Colonic mucosa (tissue), 4 donors: ENCODE data around the gene IAPP. TPM values are rescaled to one million over a fixed set of nuclear protein-coding genes. Genes with fewer than 3 reads are reported as not detected.

Source experiments
- DNase-seq: peaks from one replicate; pipeline ENCODE4 v3.0.0-alpha.2; 2020
- H3K27ac ChIP-seq: fragments of 200-600 bp; one replicate; pipeline ENCODE4 v1.8.0; 2021
- H3K27me3 ChIP-seq: fragments of 200-600 bp; one replicate; pipeline ENCODE4 v1.8.0; 2021
- H3K36me3 ChIP-seq: fragments of 200-600 bp; one replicate; pipeline ENCODE4 v1.8.0; 2021
- H3K4me1 ChIP-seq: fragments of 200-600 bp; one replicate; pipeline ENCODE4 v1.8.0; 2021; ENCODE audit warnings: mild to moderate bottlenecking
- H3K4me3 ChIP-seq: fragments of 200-600 bp; one replicate; pipeline ENCODE4 v1.8.0; 2021
- H3K9ac ChIP-seq, 2 donors: one replicate each; pipeline ENCODE4 v1.7.0; 2013; ENCODE audit warnings: control low read depth in 2 of 2, low read depth in 2 of 2, low read length in 2 of 2
- H3K9me3 ChIP-seq: fragments of 200-600 bp; one replicate; pipeline ENCODE4 v1.8.0; 2021
- CTCF ChIP-seq: fragments of 200-600 bp; IDR thresholded peaks from one replicate; pipeline ENCODE4 v1.8.0; 2022; ENCODE audit warnings: antibody characterized with exemption, mild to moderate bottlenecking
- intact Hi-C: fragments of 100-400 bp; cut with DNase I; formaldehyde crosslinking; loops from one replicate; pipeline ENCODE4 v1.14.1; 2022
- total RNA-seq, 2 donors: library from RNA; stranded (reverse); fragmentation: NEBNext Ultra II Directional in 1 of 2; extraction: Animal tissue kit (Norgen Biotek cat#: 25700) in 1 of 2; gene quantifications; one replicate each; pipeline ENCODE4 v1.2.1, GENCODE V29; 2021
- donor health status: healthy.
- donor health status: DM: no; HTN: no; CAD: no.
- donor health status: DM: no; HTN: no; CAD: no.

IAPP gene
- total RNA-seq, 2 donors from 2014 or later: not detected

DNA sequence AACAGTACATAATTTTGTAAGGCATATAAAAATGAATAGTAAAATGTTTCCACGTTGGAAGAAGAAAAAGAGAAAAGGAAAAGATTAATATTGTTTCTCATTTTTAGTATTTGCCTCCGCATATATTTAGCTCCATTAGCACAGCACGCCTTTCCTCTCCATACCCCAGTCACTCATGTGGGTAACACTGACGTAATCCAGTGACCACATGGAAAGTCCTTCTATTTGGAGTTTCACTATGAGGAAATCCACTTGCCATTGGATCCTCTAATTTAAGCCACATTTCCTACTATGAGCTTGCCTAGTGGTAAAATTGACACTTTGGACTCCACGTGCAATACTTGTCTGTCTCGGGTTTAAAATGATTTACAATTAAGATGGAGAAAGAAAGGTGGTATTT is 32.3 kb upstream of the IAPP start:
- no peak for DNase-seq
- H3K36me3 ChIP-seq: no peaks in the 10 kb centered on the region
- no peaks in the 10 kb centered on the region for H3K9me3 ChIP-seq
- intact Hi-C loops: no loop called here
- H3K4me1 ChIP-seq: no peaks in the 10 kb centered on the region
- no peak for TF ChIP-seq CTCF
- H3K27me3 ChIP-seq: no peaks in the 10 kb centered on the region
- no peak overlapping the region for H3K4me3 ChIP-seq
- H3K27ac ChIP-seq: no peak overlapping the region
- H3K9ac ChIP-seq: no peak overlapping the region

GRCh38 chr12:21341769-21342168 is 30.9 kb upstream of the IAPP start:
- DNase-seq: no peak
- no peak overlapping the region for H3K4me3 ChIP-seq
- no peak overlapping the region for H3K9ac ChIP-seq
- H3K36me3 ChIP-seq: no peaks in the 10 kb centered on the region
- H3K9me3 ChIP-seq: no peaks in the 10 kb centered on the region
- H3K27ac ChIP-seq: no peak overlapping the region
- intact Hi-C loops: no loop called here
- no peaks in the 10 kb centered on the region for H3K4me1 ChIP-seq
- no peak for TF ChIP-seq CTCF
- H3K27me3 ChIP-seq: no peaks in the 10 kb centered on the region

DNA sequence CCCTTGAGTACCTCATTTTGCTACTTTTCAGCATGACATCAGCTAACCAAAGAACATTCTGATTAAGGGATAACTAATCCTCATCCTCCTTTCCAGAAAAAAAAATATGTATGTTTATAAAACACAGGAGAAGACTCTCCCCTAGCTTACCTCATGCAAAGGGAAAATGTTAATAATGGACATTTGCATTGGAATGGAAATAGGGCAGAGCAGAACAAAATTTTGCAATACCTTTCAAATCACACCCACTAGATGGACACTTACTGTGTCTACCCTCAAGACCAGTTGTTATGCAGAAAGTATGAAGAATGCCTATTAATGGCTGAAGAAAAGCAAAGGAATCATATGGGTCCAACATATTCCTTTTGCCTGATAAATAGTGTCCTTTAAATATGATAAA is 29.1 kb upstream of the IAPP start:
- Histone ChIP-seq H3K27ac (no peak overlapping the region), H3K27me3 (no peaks in the 10 kb centered on the region), H3K4me1 (no peaks in the 10 kb centered on the region), H3K9me3 (no peaks in the 10 kb centered on the region), H3K4me3 (no peak overlapping the region), H3K9ac (no peak overlapping the region), H3K36me3 (no peaks in the 10 kb centered on the region)
- DNase-seq: no peak
- TF ChIP-seq CTCF: no peak
- intact Hi-C loops: no loop called here

DNA sequence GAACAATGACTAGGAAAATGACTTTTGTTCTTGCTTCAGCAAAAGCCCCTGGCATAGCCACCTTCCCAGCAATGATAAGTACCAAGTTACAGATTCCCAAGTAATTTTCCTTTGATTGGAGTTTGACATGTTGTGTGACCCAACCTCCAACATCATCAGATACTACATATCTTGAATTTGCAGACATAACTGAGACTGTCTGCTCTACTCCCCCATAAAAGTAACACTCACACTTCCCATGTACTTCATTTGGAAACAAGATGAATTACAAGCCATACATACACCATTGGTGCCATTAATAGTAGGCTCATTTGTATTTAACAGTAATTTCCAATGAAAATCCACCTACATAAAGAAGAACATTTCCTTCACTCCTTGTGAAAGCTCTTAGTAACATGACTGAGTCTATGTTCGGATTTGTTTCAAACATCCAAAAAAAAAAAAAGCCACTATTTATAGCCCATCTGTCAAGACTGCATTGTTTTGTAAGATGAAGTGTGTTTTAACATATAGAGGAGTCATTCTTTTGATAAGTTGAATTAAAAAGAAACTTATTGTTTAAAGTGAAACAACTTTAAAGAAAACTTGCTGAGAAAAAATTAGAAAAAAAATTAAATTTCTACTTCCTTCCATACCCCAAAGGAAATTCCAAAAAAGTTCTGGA is 26.0 kb upstream of the IAPP start:
- H3K9me3 ChIP-seq: no peaks in the 10 kb centered on the region
- no peak for DNase-seq
- no peak overlapping the region for H3K4me3 ChIP-seq
- intact Hi-C loops: no loop called here
- no peak for TF ChIP-seq CTCF
- H3K27ac ChIP-seq: no peak overlapping the region
- no peaks in the 10 kb centered on the region for H3K4me1 ChIP-seq
- H3K9ac ChIP-seq: no peak overlapping the region
- no peaks in the 10 kb centered on the region for H3K36me3 ChIP-seq
- H3K27me3 ChIP-seq: no peaks in the 10 kb centered on the region

DNA sequence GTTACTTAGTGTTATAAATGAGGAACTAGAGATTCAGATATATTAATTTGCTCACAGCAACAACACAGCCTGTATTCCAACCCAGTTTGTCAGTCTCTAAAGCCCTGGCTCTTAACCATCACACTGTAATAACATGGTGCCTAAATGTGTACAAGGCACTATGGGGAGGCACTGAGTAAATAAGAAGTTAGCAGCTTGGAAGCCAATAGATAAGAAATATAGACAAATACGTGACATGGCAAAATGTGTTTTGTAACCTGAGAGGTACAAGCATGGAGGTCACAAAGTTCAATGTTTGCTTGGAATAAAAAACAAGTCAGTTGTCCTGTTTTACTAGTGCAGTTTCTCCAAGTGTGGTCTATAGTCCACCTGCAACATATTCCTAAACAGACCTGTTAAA is 21.7 kb upstream of the IAPP start:
- intact Hi-C loops: no loop called here
- no peaks in the 10 kb centered on the region for H3K9me3 ChIP-seq
- H3K36me3 ChIP-seq: no peaks in the 10 kb centered on the region
- DNase-seq: no peak
- TF ChIP-seq CTCF: no peak
- H3K4me3 ChIP-seq: no peak overlapping the region
- no peaks in the 10 kb centered on the region for H3K4me1 ChIP-seq
- no peak overlapping the region for H3K9ac ChIP-seq
- no peaks in the 10 kb centered on the region for H3K27me3 ChIP-seq
- H3K27ac ChIP-seq: no peak overlapping the region
